ENCODE measurements around the gene CCNF. TPM values are rescaled to one million over a fixed set of nuclear protein-coding genes. Genes with fewer than 3 reads are reported as not detected.

The CCNF gene
- polyA plus RNA-seq, 5 donors = 8.9 to 13.2 (median 9.2) TPM

DNA sequence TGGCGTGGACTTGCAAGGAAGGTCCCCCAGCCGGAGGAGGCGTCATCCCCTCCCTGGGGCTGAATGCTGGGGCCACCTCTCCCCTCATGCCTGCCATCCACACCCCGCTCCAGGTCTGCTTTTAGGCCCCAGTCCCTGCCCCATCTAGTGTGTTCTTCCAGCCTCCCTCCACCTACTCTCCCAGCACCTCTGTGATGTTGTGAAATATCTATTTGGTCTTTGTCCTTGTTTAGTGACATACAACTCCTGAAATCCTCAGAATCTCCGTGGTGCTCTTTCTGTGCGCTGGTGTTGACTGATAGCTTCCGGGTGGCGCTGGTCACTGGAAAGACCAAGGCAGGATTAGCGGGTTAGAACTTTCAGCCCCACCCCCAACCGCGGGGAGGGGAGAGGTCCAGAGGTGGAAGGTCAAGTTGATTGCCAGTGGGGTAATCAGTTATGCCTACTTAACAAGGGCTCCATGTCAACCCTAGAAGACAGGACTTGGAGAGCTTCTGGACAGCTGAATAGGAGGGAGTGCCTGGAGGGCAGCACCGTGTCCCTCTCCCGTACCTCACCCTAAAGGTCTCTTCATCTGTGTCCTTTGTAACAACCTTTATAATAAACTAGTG is 55.8 kb downstream of the CCNF start:
- no peak for DNase-seq

DNA sequence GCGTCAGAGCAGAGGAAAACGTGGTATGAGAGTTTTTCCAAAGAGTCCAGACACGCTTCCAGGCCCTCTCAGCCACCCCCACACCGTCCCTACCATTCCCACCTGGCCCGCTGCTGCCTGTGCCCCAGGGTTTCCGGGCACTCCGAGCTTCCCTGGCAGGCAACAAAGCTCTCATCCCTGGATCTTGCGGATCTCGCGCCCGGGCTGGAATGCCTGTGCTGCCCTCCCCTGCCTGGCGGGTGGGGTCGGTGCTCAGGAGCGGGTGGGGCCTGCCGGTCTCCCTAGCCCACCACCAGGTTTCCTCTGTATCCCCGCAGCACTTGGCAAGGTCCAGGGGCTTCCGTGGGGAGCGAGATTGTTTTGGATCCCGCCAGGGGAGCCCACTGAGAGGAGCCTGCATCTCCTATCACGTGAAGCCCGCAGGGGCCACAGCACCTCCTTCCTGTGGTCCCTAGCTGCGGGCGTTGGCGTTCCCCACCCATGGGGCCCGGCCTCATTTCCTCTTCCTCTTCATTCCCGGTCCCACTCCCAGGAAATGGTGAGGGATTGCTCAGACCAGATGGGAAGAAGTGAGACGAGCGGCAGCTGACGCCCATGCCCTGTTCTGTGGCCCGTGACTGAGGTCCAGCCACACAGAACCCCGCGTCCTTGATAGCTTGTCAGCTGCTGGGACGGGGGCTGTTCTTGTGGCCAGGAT is 56.7 kb downstream of the CCNF start:
- no peak for DNase-seq

DNA sequence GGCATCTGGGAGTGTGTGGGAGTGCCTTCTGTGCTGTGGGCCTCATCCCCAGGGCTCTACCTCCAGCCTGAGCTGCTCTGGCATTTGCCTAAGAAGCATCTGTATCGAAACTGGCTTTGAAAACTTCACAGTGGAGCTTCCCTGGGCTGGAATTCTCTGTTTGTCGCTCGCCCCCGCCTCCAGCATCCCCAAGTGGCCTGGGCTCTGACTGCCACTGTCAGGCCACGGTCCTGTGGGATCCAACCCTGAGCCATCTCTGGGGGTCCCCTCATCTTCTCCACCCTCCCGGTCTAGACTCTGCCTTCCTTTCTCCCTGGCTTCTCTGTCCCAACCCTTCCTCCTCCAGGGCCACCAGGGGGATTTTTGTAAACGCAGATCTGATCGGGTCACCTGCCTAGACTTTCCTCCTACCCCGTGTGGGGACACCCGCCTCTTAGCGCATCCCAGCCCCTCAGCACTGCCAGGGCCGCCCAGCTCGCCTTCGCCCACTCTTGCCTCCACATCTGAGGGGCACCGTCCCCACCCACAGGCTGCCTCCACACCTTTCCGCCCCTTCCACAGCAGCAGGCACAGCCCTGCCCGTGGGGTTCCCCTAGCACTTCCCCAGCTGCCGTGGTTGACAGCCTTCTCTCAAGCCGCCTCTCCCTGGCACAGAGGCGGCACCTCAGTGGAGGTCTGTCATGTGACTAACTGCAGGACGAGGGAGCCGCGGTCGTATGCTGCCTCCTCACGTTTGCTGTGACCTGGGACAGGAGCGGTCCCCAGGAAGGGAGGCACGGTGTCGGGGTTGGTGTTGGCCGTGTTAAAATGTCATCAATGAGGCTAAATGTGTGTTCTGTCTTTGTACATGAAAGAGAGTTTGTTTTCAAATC is 57.6 kb downstream of the CCNF start:
- DNase-seq = no peak

DNA sequence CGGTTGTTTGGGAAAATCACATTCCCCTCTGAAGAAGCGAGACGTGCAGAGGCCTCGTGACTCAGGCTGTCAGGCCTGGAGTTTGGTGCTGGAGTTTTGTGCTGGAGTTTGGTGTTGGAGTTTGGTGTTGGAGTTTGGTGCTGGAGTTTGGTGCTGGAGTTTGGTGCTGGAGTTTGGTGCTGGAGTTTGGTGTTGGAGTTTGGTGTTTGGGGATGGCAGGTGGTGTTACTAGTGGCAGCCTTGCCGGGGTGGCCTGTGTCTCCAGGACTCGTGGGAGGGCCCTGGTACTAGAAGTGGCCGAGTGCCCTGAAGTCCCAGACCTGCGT is 58.2 kb downstream of the CCNF start:
- no peak for DNase-seq

DNA sequence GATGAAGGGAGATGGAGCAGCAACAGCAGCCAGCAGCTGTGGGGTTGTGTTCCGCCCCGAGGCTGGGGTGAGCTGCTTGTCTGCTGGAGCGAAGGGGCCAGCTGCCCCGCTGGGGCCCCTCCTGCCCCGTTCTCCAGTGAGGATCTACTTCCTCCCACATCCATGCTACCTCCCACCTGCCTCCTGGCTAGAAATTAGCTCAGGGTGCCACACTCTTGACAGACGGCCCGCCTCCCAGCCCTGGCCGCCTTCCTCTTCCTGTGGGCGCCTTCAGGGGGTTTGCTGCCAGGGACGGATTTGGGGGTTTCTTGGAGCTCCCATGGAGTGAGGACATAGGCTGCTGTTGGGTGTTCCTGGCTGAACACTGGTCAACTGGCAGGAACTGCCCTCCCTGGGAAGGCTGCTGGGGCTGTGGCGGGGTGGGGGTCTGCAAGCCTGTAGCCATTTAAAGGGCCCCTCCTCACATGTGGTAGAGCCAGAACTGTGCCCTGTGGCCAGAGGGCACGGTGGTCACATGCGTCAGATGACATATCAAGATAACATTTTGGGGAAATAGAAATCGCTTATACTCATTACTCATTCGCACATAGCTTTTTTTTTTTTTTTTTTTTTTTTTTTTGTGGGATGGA is 58.8 kb downstream of the CCNF start:
- no peak for DNase-seq

DNA sequence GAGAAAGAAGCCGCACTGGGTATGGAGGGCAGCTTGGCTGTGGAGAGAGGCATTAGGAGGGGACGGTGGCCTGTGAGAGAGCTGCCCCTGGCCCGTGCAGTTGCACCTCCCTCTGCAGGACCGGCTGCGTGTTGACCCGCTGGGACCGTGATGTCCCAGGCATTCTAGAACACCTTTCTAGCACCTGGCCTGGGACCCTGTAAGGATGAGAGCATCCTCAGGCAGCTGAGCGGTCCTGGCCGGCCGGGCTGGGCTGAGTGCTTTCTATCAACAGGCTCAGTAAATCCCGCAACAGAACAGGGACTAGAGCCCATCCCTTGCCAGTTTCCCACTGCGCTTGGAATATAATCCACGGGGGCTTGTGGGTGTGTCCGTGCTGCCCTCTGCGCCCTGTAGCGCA is 60.3 kb downstream of the CCNF start:
- DNase-seq = no peak

DNA sequence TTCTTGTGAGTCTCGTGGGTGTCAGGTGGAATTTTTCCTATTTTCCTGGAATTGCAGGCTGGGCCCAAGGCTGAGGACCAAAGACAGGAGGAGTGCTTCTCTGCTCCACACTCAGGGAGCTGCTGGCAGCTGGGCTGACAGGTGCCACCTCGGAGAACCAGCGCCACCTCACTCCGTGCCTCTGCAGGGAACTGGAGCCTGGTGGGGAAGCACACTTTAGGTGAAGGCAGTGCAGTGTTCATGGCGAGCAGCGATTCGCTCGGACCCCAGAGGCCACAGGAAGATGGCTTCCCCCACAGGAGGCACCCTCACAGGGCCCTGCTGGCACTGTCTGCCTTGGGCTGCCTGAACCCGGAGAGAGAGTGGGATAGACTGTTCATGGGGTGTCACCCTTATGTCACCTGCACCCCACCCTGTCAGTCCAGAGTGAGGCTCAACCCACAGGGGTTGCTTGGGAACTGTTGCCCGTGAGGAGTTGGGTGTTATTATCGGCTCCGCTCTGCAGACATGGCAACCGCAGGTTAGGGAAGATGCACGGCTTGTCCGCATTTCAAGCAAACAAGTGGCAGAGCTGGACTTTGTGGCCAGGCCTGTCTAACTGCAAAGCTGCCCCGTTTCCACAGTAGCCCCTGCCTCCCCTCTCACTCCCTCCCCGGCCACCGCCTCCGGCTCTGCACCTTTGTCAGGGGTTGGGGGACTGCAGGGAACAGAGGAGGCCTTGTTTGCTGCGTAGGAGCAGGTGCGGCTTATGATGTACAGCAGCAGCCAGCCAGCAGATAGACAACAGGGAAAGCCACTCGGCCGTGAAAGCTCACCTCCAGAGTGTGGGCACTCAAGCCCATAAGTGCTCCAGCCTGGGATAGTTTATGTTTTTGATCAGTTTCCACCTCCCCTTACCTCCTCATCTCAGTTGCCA is 61.2 kb downstream of the CCNF start:
- DNase-seq = no peak

DNA sequence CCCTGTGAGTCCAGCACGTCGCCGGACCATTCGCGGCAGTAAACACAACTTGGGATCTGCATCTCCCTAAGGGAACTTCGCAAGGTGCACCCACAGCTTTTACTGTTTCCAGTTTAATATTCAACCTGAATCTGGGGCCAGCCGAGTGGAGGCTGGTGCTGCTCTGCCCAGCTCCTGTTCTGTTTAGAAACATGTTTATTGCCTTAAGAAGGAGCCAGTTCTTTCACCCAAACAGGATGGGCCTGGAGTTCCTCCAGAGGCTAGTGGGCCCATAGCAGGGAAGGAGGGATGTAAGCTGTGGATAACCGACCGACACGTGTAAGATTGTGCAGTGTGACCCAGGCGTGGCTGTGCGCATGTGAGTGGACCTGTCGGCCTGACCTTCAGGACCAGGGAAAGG is 63.0 kb downstream of the CCNF start:
- DNase-seq = no peak

DNA sequence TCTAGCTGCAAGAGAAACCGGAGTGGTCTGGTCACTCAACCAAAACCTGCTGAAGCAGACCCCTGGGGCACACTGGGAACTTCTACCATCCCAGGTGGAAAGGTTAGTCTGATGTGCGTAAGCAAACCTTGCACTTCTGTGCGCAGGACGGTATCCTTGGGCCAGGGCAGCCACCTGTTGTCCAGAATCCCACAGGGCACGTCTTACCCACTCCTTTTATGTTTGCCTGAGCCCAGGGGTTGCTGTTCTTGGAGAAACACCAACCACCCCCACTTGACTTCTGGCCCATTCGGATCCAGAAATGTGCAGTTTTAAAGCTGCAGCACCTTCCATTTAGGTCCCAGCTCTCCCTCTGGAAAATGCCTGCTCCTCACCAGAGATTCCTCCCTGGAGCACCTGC is 64.4 kb downstream of the CCNF start:
- DNase-seq = no peak

DNA sequence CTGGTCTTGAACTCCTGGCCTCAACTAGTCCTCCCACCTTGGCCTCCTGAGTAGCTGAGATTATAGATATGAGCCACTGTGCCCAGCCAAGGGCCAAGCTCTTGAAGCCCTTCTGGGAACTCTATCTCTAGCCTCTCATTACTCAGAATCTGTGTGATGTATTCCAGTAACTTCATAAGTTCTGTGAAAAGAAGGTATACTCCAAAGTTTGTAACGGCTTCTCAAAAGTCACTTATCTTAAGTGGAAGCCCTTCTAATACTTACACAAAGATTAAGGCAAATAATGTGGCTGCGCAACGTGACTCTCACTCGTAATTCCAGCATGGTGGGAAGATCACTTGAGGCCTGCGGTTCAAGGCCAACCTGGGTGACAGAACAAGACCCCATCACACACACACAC is 65.4 kb downstream of the CCNF start:
- DNase-seq = no peak

DNA sequence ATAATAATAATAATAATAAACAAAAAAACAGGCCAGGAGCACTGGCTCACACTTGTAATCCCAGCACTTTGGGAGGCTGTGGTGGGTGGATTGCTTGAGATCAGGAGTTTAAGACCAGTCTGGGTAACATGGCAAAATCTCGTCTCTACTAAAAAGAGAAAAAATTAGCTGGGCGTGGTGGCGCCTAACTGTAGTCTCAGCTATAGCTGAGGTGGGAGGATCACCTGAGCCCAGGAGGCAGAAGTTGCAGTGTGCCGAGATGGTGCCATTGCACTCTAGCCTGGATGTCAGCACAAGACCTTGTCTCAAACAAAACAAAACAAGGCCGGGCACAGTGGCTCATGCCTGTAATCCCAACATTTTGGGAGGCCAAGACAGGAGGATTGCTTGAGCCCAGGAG is 65.8 kb downstream of the CCNF start:
- no peak for DNase-seq

DNA sequence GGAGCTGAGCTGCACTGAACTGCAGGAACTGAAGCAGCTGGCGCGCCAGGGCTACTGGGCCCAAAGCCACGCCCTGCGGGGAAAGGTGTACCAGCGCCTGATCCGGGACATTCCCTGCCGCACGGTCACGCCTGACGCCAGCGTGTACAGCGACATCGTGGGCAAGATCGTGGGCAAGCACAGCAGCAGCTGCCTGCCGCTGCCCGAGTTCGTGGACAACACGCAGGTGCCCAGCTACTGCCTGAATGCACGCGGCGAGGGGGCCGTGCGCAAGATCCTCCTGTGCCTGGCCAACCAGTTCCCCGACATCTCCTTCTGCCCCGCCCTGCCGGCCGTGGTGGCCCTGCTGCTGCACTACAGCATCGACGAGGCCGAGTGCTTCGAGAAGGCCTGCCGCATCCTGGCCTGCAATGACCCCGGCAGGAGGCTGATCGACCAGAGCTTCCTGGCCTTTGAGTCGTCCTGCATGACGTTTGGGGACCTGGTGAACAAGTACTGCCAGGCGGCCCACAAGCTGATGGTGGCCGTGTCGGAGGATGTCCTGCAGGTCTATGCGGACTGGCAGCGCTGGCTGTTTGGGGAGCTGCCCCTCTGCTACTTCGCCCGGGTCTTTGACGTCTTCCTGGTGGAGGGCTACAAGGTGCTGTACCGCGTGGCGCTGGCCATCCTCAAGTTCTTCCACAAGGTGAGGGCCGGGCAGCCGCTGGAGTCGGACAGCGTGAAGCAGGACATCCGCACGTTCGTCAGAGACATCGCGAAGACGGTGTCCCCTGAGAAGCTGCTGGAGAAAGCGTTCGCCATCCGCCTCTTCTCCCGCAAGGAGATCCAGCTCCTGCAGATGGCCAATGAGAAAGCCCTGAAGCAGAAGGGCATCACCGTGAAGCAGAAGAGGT is 67.2 kb downstream of the CCNF start:
- DNase-seq = no peak

DNA sequence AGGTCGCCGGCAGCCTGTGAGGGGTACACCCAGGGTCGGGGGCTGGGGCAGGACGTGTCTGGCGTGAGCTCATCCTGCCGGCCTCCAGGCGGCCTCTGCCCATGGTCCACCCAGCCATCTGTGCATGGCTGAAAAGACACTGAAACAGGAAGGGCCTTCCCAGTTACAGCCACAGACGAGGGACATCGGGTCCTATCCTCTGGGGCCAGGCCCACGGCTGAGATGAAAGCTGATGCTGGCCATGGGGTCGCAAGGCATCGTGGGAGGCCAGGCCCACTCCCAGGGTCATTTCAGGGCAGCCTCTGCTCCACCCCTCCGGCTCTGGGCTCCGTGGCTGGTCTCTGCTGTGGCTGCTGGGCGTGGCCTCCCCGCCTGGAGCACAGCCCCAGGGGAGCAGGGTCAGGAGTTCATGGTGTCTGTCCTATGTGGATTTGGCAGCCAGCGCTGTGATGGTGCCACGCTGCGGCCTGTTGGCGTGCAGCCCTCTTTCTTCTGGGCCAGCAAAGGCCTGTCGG is 67.9 kb downstream of the CCNF start:
- DNase-seq = no peak

DNA sequence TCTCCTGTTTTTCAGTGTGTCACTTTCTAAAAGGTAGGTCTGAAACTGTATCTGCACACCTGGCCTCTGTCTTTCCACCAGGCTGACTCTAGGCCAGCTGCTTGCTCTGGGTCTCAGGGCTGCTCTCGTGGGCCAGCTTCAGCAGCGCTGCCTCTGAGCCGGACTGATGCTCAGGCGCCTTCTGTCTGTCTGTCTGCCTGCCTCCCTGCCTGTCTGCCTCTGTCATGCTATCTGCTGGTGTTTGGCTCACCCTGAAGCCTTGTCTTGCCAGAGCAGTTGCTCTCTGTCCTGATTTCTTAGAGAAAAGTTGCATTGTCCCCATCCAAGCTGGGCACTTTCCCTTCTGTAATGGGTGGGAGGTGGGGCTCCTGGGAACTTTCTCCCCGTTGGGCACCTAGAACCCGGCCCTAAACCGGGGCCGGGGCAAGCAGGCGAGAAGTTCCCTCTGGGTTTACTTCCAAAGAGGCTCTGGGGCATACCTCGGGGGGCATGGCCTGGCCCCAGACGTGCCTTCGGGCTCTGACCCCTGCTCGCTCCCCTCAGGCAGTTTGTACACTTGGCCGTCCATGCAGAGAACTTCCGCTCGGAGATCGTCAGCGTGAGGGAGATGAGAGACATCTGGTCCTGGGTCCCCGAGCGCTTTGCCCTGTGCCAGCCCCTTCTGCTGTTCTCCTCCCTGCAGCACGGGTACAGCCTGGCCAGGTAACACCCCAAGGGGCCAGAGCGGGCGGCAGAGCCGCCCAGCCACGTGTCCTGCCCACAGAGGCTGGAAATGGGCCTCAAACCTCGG is 68.6 kb downstream of the CCNF start:
- DNase-seq = peak in 1 of 2 donors; percentile 72

DNA sequence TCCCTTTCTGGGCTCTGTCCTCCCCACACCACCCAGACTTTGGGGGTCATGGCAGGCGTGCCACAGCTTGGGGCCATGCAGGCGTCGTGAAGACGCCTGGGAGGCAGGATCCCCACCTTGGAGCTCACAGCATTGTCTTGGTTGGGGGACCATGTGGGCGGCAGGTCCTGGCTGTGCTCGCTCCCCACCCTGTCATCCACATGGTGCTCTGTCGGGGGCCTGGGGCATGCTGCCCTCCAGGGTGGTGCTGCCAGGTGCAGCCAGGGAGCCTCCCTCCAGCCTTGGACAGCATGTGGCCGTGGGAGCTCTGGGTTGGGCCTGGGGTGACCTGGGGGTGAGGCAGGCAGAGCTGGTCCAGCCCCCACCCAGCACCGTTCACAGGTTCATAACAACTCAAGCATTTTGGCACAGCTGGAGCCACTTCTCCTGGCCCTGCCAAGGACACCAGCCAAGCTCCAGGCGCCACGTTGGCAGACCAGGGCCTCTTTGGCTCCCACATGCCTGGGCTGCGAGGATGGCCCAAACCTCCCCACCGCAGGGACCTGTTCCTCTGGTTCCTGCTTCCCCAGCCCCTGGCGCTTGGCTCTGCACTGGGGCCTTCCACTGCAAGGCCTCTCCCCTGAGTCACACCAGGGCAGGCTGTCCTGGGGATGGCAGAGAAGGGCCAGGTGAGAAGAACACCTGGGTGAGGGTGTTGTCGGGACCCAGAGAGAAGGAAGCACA is 69.4 kb downstream of the CCNF start:
- no peak for DNase-seq

DNA sequence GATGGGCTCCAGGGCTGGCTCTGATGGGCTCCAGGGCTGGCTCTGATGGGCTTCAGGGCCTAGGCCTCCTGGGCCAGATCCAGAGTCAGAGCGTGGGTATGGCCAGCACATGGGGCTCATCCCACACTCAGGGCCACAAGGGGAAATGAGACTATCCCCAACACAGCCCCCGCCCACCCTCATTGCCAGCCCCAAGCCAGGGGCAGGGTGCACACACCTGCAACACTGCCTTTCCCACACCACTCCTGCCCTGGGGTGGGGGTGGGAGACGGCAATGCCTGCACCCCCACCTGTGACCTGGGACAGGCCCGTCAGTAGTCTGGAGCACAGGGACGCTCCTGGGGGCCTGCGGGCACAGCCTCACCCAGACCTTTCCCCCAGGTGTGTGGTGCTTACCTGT is 70.2 kb downstream of the CCNF start:
- no peak for DNase-seq

DNA sequence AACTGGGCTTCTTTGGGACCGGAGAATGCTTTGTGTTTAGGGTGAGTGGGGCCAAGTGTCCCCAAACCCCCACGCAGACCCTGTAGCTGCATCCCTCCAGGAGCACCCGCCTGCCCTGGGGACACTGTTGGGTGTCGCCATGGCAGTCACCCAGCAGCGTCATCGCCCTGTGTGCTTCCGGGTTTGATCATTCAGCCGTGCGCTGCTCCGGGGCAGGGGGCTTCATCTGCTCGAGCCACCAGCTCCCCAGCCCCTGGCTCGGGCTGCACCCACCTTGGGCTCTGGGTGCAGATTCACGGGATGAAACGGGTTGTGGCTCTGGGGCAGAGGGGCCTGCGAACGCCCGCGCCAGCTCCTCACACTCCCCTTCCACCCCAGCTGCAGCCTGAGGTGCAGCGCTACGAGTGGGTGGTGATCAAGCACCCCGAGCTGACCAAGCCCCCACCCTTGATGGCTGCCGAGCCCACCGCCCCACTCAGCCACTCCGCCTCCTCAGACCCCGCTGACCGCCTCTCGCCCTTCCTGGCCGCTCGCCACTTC is 70.7 kb downstream of the CCNF start:
- DNase-seq = no peak

DNA sequence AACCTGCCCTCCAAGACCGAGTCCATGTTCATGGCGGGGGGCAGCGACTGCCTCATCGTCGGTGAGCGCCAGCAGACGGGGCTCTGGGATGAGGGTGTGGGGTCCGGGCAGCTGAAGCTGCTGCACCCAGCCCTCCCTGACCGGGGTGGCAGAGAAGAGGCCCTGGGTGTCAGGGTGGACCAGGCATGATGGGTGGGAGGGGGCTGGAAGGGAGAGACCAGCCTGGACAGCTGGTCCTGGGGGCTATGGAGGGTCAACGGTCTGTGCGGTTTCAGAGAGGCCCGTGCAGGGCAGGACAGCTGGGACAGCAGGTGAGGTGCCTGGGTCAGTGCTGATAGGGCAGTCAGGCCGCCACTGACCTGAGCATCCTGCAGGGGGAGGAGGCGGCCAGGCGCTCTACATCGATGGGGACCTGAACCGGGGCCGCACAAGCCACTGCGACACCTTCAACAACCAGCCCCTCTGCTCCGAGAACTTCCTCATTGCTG is 71.2 kb downstream of the CCNF start:
- DNase-seq = no peak

All from right lung (tissue), 5 donors.